Prostate gland (tissue), 2 donors: ENCODE results near the gene INPP5D. TPM values are rescaled to one million over a fixed set of nuclear protein-coding genes. Genes with fewer than 3 reads are reported as not detected.

Experiments used
- DNase-seq: peaks from one replicate; pipeline ENCODE4 v3.0.0-alpha.2; 2019; ENCODE audit warnings: low spot score
- H3K27ac ChIP-seq, 2 donors: fragments of 200-600 bp; sonication (generic); 2 replicates each; pipeline ENCODE4 v1.5.1; 2017 to 2019
- H3K27me3 ChIP-seq: fragments of 200-600 bp; sonication (generic); replicated peaks from 2 replicates; pipeline ENCODE4 v1.5.1; 2019; ENCODE audit not compliant: insufficient read depth
- H3K36me3 ChIP-seq, 2 donors: fragments of 200-600 bp; sonication (generic); 1 replicate in 1 of 2; 2 replicates in 1 of 2; pipeline versions ENCODE4 v1.5.1 to v1.8.1; 2017 to 2019
- H3K4me1 ChIP-seq: fragments of 200-600 bp; sonication (generic); replicated peaks from 2 replicates; pipeline ENCODE4 v1.5.1; 2019
- H3K4me3 ChIP-seq, 2 donors: fragments of 200-600 bp; sonication (generic); 2 replicates each; pipeline ENCODE4 v1.5.1; 2017 to 2019
- H3K9me3 ChIP-seq: fragments of 200-600 bp; sonication (generic); 2 replicates; pipeline ENCODE4 v1.5.1; 2017
- POLR2A ChIP-seq: fragments of 450-650 bp; IDR thresholded peaks from one replicate; pipeline ENCODE4 v1.6.1; 2016; ENCODE audit warnings: antibody characterized with exemption, mild to moderate bottlenecking
- POLR2AphosphoS5 ChIP-seq: sonication (generic); formaldehyde crosslinking; IDR thresholded peaks from one replicate; pipeline ENCODE4 v1.6.1; 2017; ENCODE audit warnings: antibody characterized with exemption
- WGBS: methylation state at CpG from one replicate; pipeline ENCODE4 v1.1.5; 2018; 5-methylcytosine and 5-hydroxymethylcytosine counted together
- intact Hi-C: fragments of 100-400 bp; cut with DNase I; formaldehyde crosslinking; loops from one replicate; pipeline ENCODE4 v1.14.2; 2022
- total RNA-seq, 2 donors: library from RNA; depleted of rRNA; stranded (reverse); fragments of >200 nt; gene quantifications; one replicate each; pipeline ENCODE4 v1.1.0, GENCODE V29; 2016
- TF ChIP-seq, protein P1 (sequence below), 4 experiments: fragments of 200-600 bp in 2 of 4; fragments of 450-650 bp in 2 of 4; sonication (generic) in 2 of 4; IDR thresholded peaks; 1 replicate in 3 of 4; 2 replicates in 1 of 4; pipeline ENCODE4 v1.5.1; 2016 to 2019; ENCODE audit warnings: antibody characterized with exemption in 4 of 4, mild to moderate bottlenecking in 2 of 4, moderate library complexity in 2 of 4

INPP5D gene
- total RNA-seq, 2 donors from 2014 or later = 11.4 to 18.8 TPM

DNA sequence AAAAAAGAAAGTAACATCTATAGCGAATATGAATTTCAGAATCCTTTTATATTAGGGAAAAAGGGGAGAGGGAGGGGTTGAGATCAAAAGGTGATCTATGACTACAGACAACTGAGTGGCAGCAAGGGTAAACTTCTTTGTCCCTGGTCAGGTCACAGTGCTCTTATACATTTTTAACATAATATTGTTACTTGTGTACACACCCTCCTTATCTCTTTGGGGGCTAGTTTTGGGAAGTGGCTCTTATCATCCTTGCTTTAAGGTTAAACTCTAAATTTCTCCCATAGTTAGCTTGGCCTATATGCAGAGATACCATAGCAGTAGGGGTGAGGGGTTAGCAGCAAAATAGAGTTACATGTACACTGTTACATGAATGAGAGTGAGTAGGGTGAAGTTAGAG, 159.7 kb downstream of the INPP5D start:
- 100% methylated on average over 1 of the region's 1 CpG for WGBS
- intact Hi-C loops = no loop called here
- no peak for DNase-seq

DNA sequence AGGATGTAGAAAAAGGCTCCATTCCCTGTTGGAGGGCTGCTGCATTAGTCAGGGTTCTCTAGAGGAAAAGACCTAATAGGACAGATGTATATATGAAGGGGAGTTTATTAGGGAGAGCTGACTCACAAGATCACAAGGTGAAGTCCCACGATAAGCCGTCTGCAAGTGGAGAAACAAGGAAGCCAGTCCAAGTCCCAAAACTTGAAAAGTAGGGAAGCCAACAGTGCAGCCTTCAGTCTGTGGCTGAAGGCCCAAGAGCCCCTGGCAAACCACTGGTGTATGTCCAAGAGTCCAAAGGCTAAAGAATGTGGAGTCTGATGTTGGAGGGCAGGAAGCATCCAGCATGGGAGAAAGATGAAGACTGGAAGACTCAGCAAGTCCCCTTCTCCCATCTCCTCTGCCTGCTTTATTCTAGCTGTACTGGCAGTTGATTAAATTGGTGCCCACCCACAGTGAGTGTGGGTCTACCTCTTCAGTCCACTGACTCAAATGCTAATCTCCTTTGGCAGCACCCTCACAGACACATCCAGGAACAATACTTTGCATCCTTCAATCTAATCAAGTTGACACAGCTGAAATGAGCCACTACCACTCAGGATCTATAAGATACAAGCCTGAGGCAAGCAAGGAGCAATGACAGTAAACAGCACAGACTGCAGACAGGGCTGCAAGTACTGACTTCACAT, 161.4 kb downstream of the INPP5D start:
- no peak for DNase-seq
- no peak overlapping the region for H3K27ac ChIP-seq
- H3K4me3 ChIP-seq = no peak overlapping the region
- H3K4me1 ChIP-seq = no peaks in the 10 kb centered on the region
- H3K27me3 ChIP-seq = no peaks in the 10 kb centered on the region
- TF ChIP-seq POLR2A (no peak), POLR2AphosphoS5 (no peak)
- TF ChIP-seq, protein P1, sequence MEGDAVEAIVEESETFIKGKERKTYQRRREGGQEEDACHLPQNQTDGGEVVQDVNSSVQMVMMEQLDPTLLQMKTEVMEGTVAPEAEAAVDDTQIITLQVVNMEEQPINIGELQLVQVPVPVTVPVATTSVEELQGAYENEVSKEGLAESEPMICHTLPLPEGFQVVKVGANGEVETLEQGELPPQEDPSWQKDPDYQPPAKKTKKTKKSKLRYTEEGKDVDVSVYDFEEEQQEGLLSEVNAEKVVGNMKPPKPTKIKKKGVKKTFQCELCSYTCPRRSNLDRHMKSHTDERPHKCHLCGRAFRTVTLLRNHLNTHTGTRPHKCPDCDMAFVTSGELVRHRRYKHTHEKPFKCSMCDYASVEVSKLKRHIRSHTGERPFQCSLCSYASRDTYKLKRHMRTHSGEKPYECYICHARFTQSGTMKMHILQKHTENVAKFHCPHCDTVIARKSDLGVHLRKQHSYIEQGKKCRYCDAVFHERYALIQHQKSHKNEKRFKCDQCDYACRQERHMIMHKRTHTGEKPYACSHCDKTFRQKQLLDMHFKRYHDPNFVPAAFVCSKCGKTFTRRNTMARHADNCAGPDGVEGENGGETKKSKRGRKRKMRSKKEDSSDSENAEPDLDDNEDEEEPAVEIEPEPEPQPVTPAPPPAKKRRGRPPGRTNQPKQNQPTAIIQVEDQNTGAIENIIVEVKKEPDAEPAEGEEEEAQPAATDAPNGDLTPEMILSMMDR (IDR thresholded peaks at IDR 0.05) = no peak
- H3K9me3 ChIP-seq = no peaks in the 10 kb centered on the region
- no peaks in the 10 kb centered on the region for H3K36me3 ChIP-seq
- WGBS = 70% methylated on average over 2 of the region's 2 CpGs
- intact Hi-C loops = no loop called here

More for the DNA sequence above, 159.7 kb downstream of the INPP5D start:
- no peaks in the 10 kb centered on the region for H3K27me3 ChIP-seq
- H3K36me3 ChIP-seq = no peaks in the 10 kb centered on the region
- no peak overlapping the region for H3K4me3 ChIP-seq
- no peaks in the 10 kb centered on the region for H3K4me1 ChIP-seq
- H3K9me3 ChIP-seq = no peaks in the 10 kb centered on the region
- H3K27ac ChIP-seq = no peak overlapping the region
- no peak for TF ChIP-seq POLR2A
- no peak for TF ChIP-seq POLR2AphosphoS5
- TF ChIP-seq, protein P1 (IDR thresholded peaks at IDR 0.05) = no peak

DNA sequence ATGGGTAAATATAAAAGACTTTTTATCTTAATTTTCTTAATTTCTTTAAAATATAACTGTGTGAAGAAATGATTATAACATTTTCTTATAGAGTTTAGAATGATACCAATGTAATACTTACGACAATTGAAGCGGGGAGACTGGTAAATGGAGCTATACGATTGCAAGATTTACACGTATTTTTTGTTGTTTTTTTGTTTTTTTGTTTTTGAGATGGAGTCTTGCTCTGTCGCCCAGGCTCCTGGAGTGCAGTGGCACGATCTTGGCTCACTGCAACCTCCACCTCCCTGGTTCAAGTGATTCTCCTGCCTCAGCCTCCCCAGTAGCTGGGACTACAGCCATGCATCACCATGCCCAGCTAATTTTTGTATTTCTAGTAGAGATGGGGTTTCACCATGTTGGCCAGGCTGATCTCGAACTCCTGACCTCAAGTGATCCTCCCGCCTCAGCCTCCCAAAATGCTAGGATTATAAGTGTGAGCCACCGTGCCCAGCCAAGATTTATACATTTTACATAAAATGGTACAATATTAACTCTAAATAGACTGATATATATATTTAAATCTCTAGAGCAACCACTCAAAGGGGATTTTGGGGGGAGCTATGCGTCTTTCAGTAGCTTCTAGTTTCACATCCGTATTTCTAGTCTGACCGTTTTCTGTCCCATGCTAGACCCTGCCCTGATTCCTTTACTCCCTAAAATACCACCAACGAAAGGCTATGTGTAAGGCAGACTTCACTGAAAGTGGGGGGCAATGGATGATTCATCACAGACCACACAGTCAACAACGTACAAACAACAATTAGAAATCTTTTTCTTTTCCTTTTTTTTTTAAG, 163.1 kb downstream of the INPP5D start:
- H3K4me3 ChIP-seq = no peak overlapping the region
- no peak for TF ChIP-seq POLR2AphosphoS5
- TF ChIP-seq, protein P1 (IDR thresholded peaks at IDR 0.05) = no peak
- no peak for TF ChIP-seq POLR2A
- 87% methylated on average over 14 of the region's 14 CpGs for WGBS
- H3K27ac ChIP-seq = no peak overlapping the region
- no peaks in the 10 kb centered on the region for H3K36me3 ChIP-seq
- no peak for DNase-seq
- no peaks in the 10 kb centered on the region for H3K4me1 ChIP-seq
- no peaks in the 10 kb centered on the region for H3K27me3 ChIP-seq
- intact Hi-C loops = no loop called here
- H3K9me3 ChIP-seq = no peaks in the 10 kb centered on the region

- Histone ChIP-seq H3K9me3 (no peaks in the 10 kb centered on the region), H3K27ac (no peak overlapping the region), H3K27me3 (no peaks in the 10 kb centered on the region), H3K4me3 (no peak overlapping the region), H3K4me1 (no peaks in the 10 kb centered on the region), H3K36me3 (no peaks in the 10 kb centered on the region)
- DNase-seq = no peak
- 84% methylated on average over 5 of the region's 5 CpGs for WGBS
- intact Hi-C loops = no loop called here
- no peak for TF ChIP-seq POLR2AphosphoS5
Observed at GRCh38 chr2:233225230-233226068, 165.3 kb downstream of the INPP5D start.

DNA sequence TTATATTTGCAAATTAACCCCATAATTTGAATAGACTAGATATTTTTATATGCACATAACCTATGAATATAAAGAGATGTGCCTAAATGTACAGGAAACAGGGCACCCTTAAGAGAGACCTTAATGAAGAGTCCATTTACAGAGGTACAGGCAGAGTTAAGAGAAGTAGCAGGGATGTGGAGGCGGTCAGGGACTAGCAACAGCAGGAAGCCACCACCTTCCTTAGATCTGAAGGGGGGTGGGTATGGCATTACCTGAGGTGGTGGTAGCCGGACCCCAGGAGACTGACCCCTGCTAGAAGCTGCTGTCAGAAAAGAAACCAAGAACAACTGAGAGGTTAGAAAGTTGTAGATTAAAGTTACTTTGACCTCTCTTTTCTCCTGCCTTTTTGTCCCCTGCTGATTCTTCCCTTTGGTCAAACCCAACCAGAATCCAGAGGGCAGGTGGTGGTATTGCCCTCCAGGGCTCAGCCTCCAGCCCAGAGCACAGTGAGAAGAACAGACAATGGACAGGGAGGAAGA, 166.4 kb downstream of the INPP5D start:
- Histone ChIP-seq H3K4me3 (no peak overlapping the region), H3K36me3 (no peaks in the 10 kb centered on the region), H3K27me3 (no peaks in the 10 kb centered on the region), H3K9me3 (no peaks in the 10 kb centered on the region), H3K4me1 (no peaks in the 10 kb centered on the region), H3K27ac (no peak overlapping the region)
- DNase-seq = no peak
- intact Hi-C loops = no loop called here
- no peak for TF ChIP-seq POLR2A
- TF ChIP-seq, protein P1 (IDR thresholded peaks at IDR 0.05) = no peak
- no peak for TF ChIP-seq POLR2AphosphoS5
- WGBS = 81% methylated on average over 2 of the region's 2 CpGs
